DOHH2 (cell line): ENCODE data around the gene UNC5B.

ENCODE experiments used
- CTCF ChIP-seq: fragments of 200-600 bp; sonication (generic); IDR thresholded peaks from one replicate; pipeline ENCODE4 v1.5.1; 2014; ENCODE audit warnings: antibody characterized with exemption, mild to moderate bottlenecking, low read depth, low read length; ENCODE audit not compliant: poor library complexity, severe bottlenecking
- EZH2phosphoT487 ChIP-seq: fragments of 200-600 bp; sonication (generic); IDR thresholded peaks from 2 replicates; pipeline ENCODE4 v1.6.1; 2017; ENCODE audit warnings: borderline replicate concordance, mild to moderate bottlenecking, antibody characterized with exemption, low read length, moderate library complexity, mixed read lengths

- TF ChIP-seq CTCF (no peak), EZH2phosphoT487 (no peak)
Measured at GRCh38 chr10:71176661-71177060, 35.7 kb upstream of the UNC5B start.
